Ovary (tissue), 9 donors: ENCODE results near the gene PMPCA. TPM values are rescaled to one million over a fixed set of nuclear protein-coding genes. Genes with fewer than 3 reads are reported as not detected.

ENCODE experiments used
- DNase-seq, 5 donors: peaks; one replicate each; pipeline ENCODE4 v3.0.0-alpha.2; 2019 to 2020
- H3K27ac ChIP-seq, 2 donors: fragments of 200-600 bp; one replicate each; pipeline versions ENCODE4 v1.5.1 to v1.8.0; 2019 to 2022
- H3K27me3 ChIP-seq: fragments of 200-600 bp; one replicate; pipeline ENCODE4 v1.8.0; 2022
- H3K36me3 ChIP-seq: fragments of 200-600 bp; sonication (generic); one replicate; pipeline ENCODE4 v1.5.1; 2019
- H3K4me1 ChIP-seq: one replicate; pipeline ENCODE4 v1.8.1; 2013; ENCODE audit warnings: mild to moderate bottlenecking, moderate library complexity; ENCODE audit not compliant: insufficient read depth
- H3K4me3 ChIP-seq: fragments of 200-600 bp; sonication (generic); one replicate; pipeline ENCODE4 v1.5.1; 2017
- H3K9me3 ChIP-seq, 2 donors: fragments of 200-600 bp in 1 of 2; sonication (generic) in 1 of 2; one replicate each; pipeline versions ENCODE4 v1.5.1 to v1.8.1; 2013 to 2019; ENCODE audit warnings: mild to moderate bottlenecking in 1 of 2, moderate library complexity in 1 of 2
- EP300 ChIP-seq: sonication (generic); formaldehyde crosslinking; IDR thresholded peaks from one replicate; pipeline ENCODE4 v1.6.1; 2017; ENCODE audit warnings: antibody characterized with exemption
- POLR2A ChIP-seq: fragments of 450-650 bp; IDR thresholded peaks from one replicate; pipeline ENCODE4 v1.6.1; 2017; ENCODE audit warnings: antibody characterized with exemption, mild to moderate bottlenecking, moderate library complexity
- WGBS, 3 donors: extraction: QIAGEN DNeasy Blood & Tissue Kit in 1 of 3; methylation state at CpG; one replicate each; pipeline versions ENCODE4 v1.1.5 to v1.1.7; 2013 to 2017; 5-methylcytosine and 5-hydroxymethylcytosine counted together
- intact Hi-C, 4 donors: fragments of 100-400 bp; cut with DNase I; formaldehyde crosslinking; loops; one replicate each; pipeline versions ENCODE4 v1.11.0 to v1.15.1; 2022 to 2023
- polyA plus RNA-seq, 2 donors: library from polyadenylated mRNA; stranded (reverse); fragments of 200-250 nt in 1 of 2; fragments of 350-450 nt in 1 of 2; fragmentation: Illumina TruSeq in 1 of 2; extraction: RNeasy Lipid Tissue Mini Kit (QIAGEN cat#74804) in 1 of 2; gene quantifications; one replicate each; pipeline ENCODE4 v1.2.3, GENCODE V29; 2013 to 2014
- total RNA-seq, 7 donors: library from RNA; depleted of rRNA in 2 of 7; stranded (reverse); fragments of >200 nt in 2 of 7; fragmentation: NEBNext Ultra II Directional in 3 of 7; extraction: Animal tissue kit (Norgen Biotek cat#: 25700) in 3 of 7; gene quantifications; one replicate each; pipeline versions ENCODE4 v1.1.0 to v1.2.4, GENCODE V29; 2016 to 2023
- TF ChIP-seq, protein P1 (sequence below), 3 donors: fragments of 450-650 bp in 2 of 3; fragments of 200-600 bp in 1 of 3; IDR thresholded peaks; one replicate each; pipeline versions ENCODE4 v1.5.1 to v1.8.0; 2016 to 2022; ENCODE audit warnings: antibody characterized with exemption in 3 of 3, mild to moderate bottlenecking in 1 of 3
- donor health status: DM: no; HTN: no; CAD: no; lungs with moderate emphysema.
- donor health status: DM: no; HTN: no; CAD: no.
- donor health status: Bipolar disorder and iron deficiency.
- donor health status: DM: yes; HTN: yes; CAD: no.
- donor health status: DM: no; HTN: no; CAD: no.
- donor health status: DM: yes; HTN: yes; CAD: no.

The PMPCA gene
- total and polyA plus RNA-seq, 9 donors: 18.7 to 82.4 (median 40.1) TPM

DNA sequence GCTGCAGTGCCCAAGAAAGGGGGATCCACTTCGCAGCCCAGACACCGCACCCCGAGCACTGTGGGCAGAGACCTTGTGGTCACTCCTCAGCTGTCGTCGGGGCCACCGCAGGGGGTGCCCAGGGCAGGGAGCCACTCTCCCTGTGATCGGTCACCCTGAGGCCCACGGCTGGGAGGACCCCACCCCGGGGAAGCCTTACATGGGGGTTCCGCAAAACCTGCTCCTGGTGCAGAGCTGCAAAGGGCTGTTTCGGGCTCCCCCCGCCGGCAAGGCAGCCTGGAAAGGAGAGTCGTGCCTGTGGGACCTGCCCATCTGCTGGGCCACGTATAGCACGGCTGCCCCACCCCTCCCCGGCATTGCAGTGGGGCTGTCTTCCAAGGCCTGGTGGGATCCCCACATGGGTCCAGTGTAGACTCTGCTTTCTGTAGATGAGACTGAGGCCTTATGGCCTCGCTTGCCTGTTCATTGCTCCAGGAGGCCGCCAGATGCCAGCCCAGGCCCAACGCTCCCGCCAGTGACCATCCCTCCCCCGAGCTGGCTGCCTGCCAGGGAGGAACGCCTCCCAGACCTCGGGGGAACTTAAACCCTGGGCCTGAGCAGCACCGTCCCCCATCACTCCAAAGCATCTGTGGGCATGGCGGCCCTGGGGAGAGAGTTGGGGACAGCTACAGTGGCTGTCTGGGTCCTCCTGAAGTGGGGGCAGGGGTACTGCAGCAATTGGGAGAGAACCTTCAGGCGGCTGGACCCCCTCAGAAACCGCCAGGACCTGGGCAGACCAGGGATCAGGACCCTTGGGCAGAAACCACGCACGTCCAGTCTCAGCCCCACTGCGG, 45.3 kb upstream of the PMPCA start:
- peak in 1 of 5 donors; percentile 54 for DNase-seq
- WGBS, 3 donors: 56 to 64% (median 59%) methylated on average over 16 to 31 of the region's 31 CpGs
- Histone ChIP-seq H3K27me3 (no peaks in the 10 kb centered on the region), H3K36me3 (no peaks in the 10 kb centered on the region), H3K4me1 (peaks cover 7% of the 10 kb centered on the region), H3K27ac (no peak overlapping the region), H3K9me3 (no peaks in the 10 kb centered on the region), H3K4me3 (no peak overlapping the region)
- intact Hi-C loops: loop anchor here in 3 of 4 donors (2.0 to 5.0 kb wide), 4 partner anchors 38 to 53 kb away; partner anchors contain the start of gene GPSM1 (in 1 of the 3)
- TF ChIP-seq EP300 (no peak), POLR2A (no peak)
- TF ChIP-seq, protein P1, sequence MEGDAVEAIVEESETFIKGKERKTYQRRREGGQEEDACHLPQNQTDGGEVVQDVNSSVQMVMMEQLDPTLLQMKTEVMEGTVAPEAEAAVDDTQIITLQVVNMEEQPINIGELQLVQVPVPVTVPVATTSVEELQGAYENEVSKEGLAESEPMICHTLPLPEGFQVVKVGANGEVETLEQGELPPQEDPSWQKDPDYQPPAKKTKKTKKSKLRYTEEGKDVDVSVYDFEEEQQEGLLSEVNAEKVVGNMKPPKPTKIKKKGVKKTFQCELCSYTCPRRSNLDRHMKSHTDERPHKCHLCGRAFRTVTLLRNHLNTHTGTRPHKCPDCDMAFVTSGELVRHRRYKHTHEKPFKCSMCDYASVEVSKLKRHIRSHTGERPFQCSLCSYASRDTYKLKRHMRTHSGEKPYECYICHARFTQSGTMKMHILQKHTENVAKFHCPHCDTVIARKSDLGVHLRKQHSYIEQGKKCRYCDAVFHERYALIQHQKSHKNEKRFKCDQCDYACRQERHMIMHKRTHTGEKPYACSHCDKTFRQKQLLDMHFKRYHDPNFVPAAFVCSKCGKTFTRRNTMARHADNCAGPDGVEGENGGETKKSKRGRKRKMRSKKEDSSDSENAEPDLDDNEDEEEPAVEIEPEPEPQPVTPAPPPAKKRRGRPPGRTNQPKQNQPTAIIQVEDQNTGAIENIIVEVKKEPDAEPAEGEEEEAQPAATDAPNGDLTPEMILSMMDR (IDR thresholded peaks at IDR 0.05): no peak

DNA sequence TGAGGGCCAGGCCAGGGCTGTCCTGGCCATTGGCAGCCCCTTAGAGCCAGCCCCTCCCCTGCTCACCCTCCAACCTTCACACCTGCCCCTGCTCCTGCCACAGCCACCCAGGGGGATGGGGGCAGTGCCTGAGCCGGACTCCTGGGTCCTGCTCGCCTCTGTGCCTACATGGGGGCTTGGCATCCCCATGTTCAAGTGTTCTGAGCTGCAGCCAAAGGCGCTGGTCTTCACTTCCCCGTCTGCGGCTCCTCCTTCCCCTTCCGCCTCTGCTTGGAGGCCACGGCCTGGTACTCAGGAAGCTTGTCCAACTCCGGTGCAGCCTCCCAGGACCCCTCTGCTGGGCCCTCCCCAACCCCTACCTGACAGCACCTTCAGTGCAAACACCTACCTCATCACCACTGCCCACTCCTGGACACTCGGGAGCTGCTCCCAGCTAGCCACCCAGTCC, 44.7 kb upstream of the PMPCA start:
- Histone ChIP-seq H3K9me3 (no peaks in the 10 kb centered on the region), H3K4me1 (peaks cover 5% of the 10 kb centered on the region), H3K27ac (no peak overlapping the region), H3K4me3 (no peak overlapping the region), H3K36me3 (no peaks in the 10 kb centered on the region), H3K27me3 (no peaks in the 10 kb centered on the region)
- DNase-seq: no peak
- TF ChIP-seq, protein P1 (IDR thresholded peaks at IDR 0.05): no peak
- TF ChIP-seq EP300: no peak
- no peak for TF ChIP-seq POLR2A
- 50 to 51% (median 51%) methylated on average over 9 of the region's 9 CpGs for WGBS, 3 donors
- intact Hi-C loops: loop anchor here in 3 of 4 donors (2.0 to 5.0 kb wide), 3 partner anchors 48 to 53 kb away; no protein-coding TSS in a partner anchor

GRCh38 chr9:136366826-136367225, 43.6 kb upstream of the PMPCA start:
- intact Hi-C loops: loop anchor here in 2 of 4 donors (5.0 kb wide), 2 partner anchors 50 to 55 kb away; no protein-coding TSS in a partner anchor
- 80 to 84% (median 81%) methylated on average over 7 to 9 of the region's 9 CpGs for WGBS, 3 donors
- Histone ChIP-seq H3K27ac (no peak overlapping the region), H3K27me3 (no peaks in the 10 kb centered on the region), H3K9me3 (no peaks in the 10 kb centered on the region), H3K36me3 (no peaks in the 10 kb centered on the region), H3K4me1 (peaks cover 3% of the 10 kb centered on the region), H3K4me3 (no peak overlapping the region)
- TF ChIP-seq EP300: no peak
- TF ChIP-seq POLR2A: no peak
- TF ChIP-seq, protein P1 (IDR thresholded peaks at IDR 0.05): no peak
- no peak for DNase-seq

GRCh38 chr9:136367296-136368145, 42.9 kb upstream of the PMPCA start:
- TF ChIP-seq, protein P1 (IDR thresholded peaks at IDR 0.05): no peak
- no peak for TF ChIP-seq EP300
- no peak for TF ChIP-seq POLR2A
- Histone ChIP-seq H3K4me1 (peaks cover 3% of the 10 kb centered on the region), H3K36me3 (no peaks in the 10 kb centered on the region), H3K27ac (no peak overlapping the region), H3K27me3 (no peaks in the 10 kb centered on the region), H3K4me3 (no peak overlapping the region), H3K9me3 (no peaks in the 10 kb centered on the region)
- WGBS, 3 donors: 36 to 49% (median 42%) methylated on average over 36 to 45 of the region's 45 CpGs
- intact Hi-C loops: loop anchor here in 2 of 4 donors (5.0 kb wide), 2 partner anchors 50 to 55 kb away; no protein-coding TSS in a partner anchor
- no peak for DNase-seq
